Dendritic cell treated with granulocyte-macrophage colony-stimulating factor and Interleukin-4, amounts not matched to agents 40 ng/mL and 50 ng/mL, for 4 days (primary cell): Measurements from ENCODE around the gene TUBA3D.
"Not testable (repeated sequence)": the region's sequence is repeated elsewhere in the genome, so short reads cannot be mapped to it uniquely, and the experiment has no call there.

Experiments used
- H3K27ac Mint-ChIP-seq: one replicate; pipeline ENCODE4 v1.8.0; 2022; ENCODE audit warnings: mild to moderate bottlenecking, mixed read lengths
- H3K27me3 Mint-ChIP-seq: one replicate; pipeline ENCODE4 v1.8.0; 2022; ENCODE audit warnings: mild to moderate bottlenecking, mixed read lengths
- H3K36me3 Mint-ChIP-seq: one replicate; pipeline ENCODE4 v1.8.0; 2022; ENCODE audit warnings: low read depth, mixed read lengths
- H3K4me1 Mint-ChIP-seq: one replicate; pipeline ENCODE4 v1.8.0; 2022; ENCODE audit warnings: low read depth, mixed read lengths
- H3K4me3 Mint-ChIP-seq: one replicate; pipeline ENCODE4 v1.8.0; 2022; ENCODE audit warnings: mild to moderate bottlenecking, moderate library complexity, mixed read lengths
- H3K9me3 Mint-ChIP-seq: one replicate; pipeline ENCODE4 v1.8.0; 2022; ENCODE audit warnings: mixed read lengths
- intact Hi-C: fragments of 100-400 bp; cut with micrococcal nuclease; formaldehyde crosslinking; loops from one replicate; pipeline ENCODE4 v1.15.0; 2022

Gene TUBA3D

DNA sequence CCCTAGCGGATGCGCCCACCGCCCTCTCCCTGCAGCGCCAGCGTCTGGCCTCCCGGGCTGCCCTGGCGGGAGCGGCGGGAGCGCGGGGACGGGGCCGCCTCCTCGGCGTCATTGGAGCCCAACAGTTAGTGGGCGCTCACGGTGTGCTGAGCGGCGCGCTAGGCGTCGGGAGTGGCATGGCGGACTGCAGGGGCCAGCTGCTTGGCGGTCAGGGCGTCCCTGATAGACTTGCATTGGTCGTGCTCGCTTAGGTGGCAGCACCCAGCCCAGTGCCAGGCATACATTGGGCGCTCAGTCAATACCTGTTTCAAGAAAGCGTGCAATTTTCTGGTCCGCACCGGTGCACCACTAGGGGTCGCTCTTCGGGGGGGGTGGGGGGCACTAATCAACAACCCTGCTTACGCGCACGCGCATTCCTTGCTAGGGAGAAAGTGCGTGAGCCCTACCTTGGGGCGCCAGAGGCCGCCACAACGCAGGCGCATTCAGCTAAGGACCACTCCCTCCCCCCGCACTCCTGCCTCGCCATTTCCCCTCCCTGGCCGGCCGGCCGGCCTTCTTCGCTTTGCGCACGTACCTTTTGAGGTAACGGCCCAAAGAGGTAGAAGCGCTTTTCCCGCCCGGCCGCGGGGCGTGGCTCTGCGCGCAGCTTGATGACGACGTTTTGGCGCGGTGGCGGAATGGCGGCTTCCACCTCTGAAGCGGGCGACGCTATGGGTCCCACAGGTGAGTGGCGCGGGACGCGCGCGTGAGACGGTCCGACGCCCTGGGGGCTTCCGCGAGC, 16.7 kb downstream of the TUBA3D start:
- no peaks in the 10 kb centered on the region for H3K27me3 Mint-ChIP-seq
- H3K9me3 Mint-ChIP-seq = no peaks in the 10 kb centered on the region
- intact Hi-C loops = loop anchor here (2.0 to 10.0 kb wide), 2 partner anchors 192 to 386 kb away; no protein-coding TSS in a partner anchor
- peaks cover 41% of the 10 kb centered on the region for H3K4me1 Mint-ChIP-seq
- H3K27ac Mint-ChIP-seq = peak overlapping the region; percentile 96
- peak overlapping the region; percentile 98 for H3K4me3 Mint-ChIP-seq
- peaks cover 13% of the 10 kb centered on the region for H3K36me3 Mint-ChIP-seq

DNA sequence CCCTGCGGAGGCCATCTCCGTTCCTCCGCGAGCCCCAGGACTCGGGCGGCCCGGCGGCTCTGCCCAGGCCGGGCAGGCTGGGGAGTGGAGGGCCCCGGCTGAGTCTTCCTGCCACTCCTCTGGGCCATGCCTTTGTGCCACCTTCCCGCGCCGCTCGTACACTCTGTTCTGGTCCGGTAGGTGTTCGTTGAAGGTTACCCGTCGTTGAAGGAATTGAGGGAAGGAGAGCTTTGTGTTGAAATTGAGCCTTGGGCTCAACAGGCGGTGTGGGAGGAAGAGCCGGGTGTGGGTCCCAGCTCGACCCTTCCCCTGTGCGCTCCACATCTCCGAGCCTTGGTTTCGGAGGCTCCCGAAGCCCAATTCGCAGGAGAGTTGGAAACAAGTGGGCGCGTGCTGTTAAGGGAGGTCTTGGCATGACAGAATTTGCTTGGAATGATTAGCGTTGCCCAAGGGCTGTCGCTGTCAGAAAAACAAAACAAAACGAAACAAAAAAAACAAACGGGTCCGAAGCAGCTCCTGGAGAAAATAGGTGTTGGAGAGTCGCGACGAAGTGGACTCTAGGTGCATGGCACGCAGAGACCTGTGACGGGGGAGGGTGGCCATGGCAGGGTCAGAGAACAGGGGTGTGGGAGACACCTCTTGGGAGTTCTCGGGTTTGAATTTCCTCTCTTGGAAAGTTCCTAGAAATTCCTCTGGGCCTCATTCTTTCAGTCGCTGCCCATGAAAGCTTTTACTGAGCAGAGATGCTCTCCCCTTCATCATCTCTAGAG, 17.5 kb downstream of the TUBA3D start:
- intact Hi-C loops = loop anchor here (2.0 to 10.0 kb wide), 2 partner anchors 191 to 387 kb away; no protein-coding TSS in a partner anchor
- Mint-ChIP-seq H3K9me3 (no peaks in the 10 kb centered on the region), H3K4me1 (peaks cover 47% of the 10 kb centered on the region), H3K27me3 (no peaks in the 10 kb centered on the region), H3K36me3 (peaks cover 21% of the 10 kb centered on the region), H3K27ac (peak overlapping the region; percentile 96), H3K4me3 (peak overlapping the region; percentile 98)

DNA sequence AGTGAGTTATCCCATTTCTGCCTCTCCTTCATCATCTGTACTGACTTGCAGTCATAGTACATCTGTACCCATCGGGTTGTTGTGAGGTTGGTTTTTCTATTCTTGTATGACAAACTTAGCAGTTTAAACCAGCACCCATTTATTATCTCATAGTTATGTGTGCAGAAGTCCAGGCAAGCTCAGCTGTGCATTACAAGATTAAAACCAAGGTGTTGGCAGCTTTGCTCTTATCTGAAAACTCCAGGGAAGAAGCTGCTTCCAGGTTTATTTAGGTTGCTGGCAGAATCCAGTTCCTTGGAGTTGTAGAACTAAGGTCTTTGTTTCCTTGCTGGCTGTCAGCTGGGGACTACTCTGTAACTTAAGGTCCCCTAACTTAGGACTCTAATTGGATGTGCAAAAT, 19.6 kb downstream of the TUBA3D start:
- Mint-ChIP-seq H3K4me1 (peaks cover 45% of the 10 kb centered on the region), H3K36me3 (peaks cover 42% of the 10 kb centered on the region)
- intact Hi-C loops = loop anchor here (10.0 kb wide), 1 partner anchor 189 kb away; no protein-coding TSS in a partner anchor
- H3K9me3 Mint-ChIP-seq, H3K27me3 Mint-ChIP-seq, H3K27ac Mint-ChIP-seq, H3K4me3 Mint-ChIP-seq: not testable (repeated sequence)

DNA sequence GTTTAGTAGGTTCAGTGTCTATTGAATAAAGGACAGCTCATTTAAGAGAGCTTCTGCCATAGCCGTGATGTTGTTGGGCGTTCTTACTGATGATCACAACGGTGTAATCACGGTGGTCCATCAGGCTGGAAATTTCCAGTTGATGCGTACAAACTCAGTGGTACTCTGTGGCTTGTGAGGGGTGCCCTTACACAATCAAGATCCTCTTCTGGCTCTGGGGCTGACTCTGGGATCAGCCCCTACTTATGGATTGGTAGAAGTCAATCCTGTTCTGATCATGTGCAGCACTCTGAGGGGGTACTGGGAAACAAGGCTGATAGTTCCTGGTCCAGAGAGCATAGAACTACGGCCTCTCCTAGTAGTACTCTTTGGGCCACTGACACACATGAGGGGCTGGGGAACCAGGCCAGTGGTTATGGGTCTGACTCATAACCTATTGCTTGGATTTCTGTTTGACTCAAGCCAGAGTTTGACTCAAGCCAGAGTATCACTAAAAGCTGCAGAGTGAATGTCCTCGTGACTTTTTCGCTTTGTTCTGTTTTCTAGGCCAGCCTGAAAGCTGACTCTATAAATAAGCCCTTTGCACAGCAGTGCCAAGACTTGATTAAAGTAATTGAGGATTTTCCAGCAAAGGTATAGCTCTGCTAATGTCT, 22.5 kb downstream of the TUBA3D start:
- H3K27ac Mint-ChIP-seq, H3K9me3 Mint-ChIP-seq, H3K4me3 Mint-ChIP-seq, H3K27me3 Mint-ChIP-seq: not testable (repeated sequence)
- peaks cover 62% of the 10 kb centered on the region for H3K36me3 Mint-ChIP-seq
- H3K4me1 Mint-ChIP-seq = peaks cover 30% of the 10 kb centered on the region
- intact Hi-C loops = loop anchor here (10.0 kb wide), 1 partner anchor 186 kb away; no protein-coding TSS in a partner anchor

DNA sequence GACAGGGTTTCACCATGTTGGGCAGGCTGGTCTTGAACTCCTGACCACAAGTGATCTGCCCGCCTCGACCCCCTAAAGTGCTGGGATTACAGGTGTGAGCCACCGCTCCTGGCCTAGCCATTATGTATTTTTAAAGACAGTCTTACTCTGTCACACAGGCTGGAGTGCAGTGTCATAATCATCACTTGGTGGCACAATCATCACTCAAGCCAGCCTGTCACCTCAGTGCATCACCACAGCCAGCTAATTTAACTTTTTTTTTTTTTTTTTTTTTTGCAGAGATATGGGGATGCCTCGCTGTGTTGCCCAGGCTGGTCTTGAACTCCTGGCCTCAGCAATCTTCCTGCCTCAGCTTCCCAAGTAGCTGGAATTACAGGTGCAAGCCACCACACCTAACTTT, 27.7 kb downstream of the TUBA3D start:
- H3K4me3 Mint-ChIP-seq, intact Hi-C loops: not testable (repeated sequence)
- H3K36me3 Mint-ChIP-seq = peaks cover 100% of the 10 kb centered on the region

DNA sequence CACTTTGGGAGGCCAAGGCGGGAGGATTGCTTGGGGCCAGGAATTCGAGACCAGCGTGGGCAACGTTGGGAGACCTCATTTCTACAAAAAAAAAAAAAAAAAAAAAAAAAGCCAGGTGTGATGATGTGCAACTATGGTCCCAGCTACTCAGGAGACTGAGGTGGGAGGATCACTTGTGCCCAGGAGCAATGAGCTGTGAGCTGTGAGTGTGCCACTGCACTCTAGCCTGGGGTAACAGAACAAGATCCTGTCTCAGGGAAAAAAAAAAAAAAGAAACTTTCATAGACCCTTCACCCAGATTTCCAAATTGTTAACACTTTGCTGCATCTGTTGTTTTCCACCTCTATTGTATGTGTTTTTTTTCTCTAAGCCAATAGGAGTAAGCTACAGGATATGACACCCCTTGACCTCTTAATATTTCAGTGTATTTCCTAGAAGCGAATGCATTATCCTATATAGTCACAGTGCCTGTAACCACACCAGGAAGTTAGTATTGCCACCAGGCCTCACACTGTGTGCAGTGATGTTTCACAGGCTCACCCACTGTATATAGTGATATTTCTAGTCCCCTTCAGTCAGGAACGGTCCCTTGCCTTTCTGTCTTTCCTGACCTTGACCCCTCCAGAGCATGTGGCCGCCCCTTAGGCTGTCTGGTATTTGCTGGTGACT, 28.3 kb downstream of the TUBA3D start:
- H3K4me3 Mint-ChIP-seq, H3K4me1 Mint-ChIP-seq, H3K27me3 Mint-ChIP-seq, intact Hi-C loops, H3K9me3 Mint-ChIP-seq, H3K27ac Mint-ChIP-seq: not testable (repeated sequence)
- peaks cover 100% of the 10 kb centered on the region for H3K36me3 Mint-ChIP-seq

More for the DNA sequence above, 27.7 kb downstream of the TUBA3D start:
- not testable (repeated sequence) for H3K27ac Mint-ChIP-seq, H3K27me3 Mint-ChIP-seq, H3K9me3 Mint-ChIP-seq, H3K4me1 Mint-ChIP-seq

DNA sequence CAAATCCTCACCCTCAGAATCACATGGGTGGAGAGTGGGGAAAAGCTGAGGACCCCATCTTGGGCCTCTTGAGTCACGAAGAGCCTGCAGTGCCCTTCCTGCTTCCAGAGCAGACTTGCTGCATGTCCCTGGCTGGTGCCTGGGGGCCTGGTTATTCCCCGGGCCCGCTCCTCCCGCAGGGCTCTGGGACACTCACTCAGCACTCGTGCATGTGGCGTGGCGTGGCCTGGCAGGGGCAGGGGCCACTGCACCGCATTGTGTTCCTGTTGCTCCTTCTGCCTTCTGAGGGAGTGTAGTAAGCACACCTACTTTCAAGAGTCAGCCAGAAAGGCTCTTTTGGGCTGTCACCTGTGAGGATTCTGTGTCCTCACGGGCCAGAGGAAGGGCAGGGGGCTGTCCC, 33.7 kb downstream of the TUBA3D start:
- H3K27ac Mint-ChIP-seq = no peak overlapping the region
- intact Hi-C loops = no loop called here
- peaks cover 9% of the 10 kb centered on the region for H3K4me1 Mint-ChIP-seq
- H3K9me3 Mint-ChIP-seq = no peaks in the 10 kb centered on the region
- H3K27me3 Mint-ChIP-seq = no peaks in the 10 kb centered on the region
- no peak overlapping the region for H3K4me3 Mint-ChIP-seq
- peaks cover 100% of the 10 kb centered on the region for H3K36me3 Mint-ChIP-seq

DNA sequence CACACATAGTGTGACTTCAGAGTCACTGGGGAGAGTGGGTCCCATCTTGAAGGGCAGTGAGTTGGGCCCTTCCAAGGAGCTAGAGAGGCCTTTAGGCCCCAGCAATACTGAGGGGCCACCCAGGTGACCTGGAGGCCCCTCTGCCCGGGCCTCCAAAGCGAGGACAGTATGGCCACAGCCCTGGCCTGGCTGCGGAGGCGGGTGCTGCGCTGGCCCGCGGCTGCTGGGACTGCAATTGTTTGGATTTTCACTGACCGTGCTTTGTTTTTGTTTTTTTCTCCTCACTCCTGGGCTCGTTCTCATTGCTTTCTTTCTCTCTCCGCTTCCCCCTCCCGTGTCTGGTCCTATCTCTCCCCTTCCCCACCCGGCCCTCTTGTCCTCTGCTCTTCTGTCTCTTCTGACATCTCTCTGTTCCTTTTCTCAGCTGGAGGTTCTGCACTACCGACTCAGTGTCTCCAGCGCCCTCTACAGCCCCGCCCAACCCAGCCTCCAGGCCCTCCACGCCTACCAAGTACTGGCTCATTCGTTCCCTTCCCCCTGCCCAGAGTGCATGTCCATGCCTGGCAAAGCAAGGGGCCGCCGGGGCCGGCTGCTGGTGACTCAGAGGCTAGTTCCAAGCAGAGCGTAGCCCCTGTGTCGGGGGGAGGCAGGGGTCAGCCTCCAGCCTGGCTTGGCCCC, 35.5 kb downstream of the TUBA3D start:
- H3K4me1 Mint-ChIP-seq, H3K4me3 Mint-ChIP-seq, H3K9me3 Mint-ChIP-seq, H3K27me3 Mint-ChIP-seq, intact Hi-C loops, H3K27ac Mint-ChIP-seq: not testable (repeated sequence)
- H3K36me3 Mint-ChIP-seq = peaks cover 100% of the 10 kb centered on the region

DNA sequence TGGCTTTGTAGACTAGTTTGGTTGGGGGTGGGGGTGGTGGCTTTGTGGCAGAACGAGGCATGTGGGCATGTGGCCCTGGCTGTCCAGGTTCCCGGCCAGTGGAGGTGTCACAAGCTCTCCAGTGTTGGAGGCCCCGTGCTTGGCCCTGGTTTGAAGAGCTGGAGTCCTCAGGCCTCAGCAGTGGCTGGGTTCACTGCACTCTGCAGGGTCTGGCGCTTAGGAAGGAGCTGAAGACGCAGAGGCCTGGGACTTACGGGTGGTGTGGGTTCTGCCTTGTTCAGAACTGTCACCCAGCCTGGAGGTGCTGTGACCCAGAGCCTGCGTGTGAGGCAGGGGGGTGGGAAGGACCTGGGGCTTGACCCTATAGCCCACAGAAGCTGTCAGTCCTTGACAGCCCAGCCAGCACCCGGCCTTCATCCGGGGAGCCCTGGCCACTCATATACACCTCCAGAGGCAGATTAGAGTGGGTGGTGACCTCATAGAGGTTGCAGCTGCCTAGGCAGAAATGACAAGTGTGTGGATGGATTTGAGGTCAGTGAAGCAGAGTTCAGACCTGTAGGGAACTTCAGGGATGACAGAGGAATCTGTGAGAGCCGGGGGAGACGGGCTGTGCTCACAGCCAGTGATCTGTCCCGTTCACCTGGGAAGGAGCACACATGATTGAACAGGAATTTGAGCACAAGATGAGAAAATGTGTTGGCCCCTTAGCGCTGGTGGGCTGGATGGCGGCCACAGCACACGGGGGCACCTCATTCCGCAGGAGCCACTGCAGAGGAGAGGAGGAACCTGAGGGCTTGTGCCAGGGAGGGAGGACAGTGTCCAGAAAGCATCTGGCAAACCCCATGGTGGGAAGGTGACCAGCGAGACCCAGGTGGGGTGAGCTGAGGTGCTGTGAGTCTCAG, 36.3 kb downstream of the TUBA3D start:
- intact Hi-C loops, H3K27me3 Mint-ChIP-seq, H3K4me3 Mint-ChIP-seq, H3K4me1 Mint-ChIP-seq, H3K9me3 Mint-ChIP-seq: not testable (repeated sequence)
- peak overlapping the region; percentile 35 for H3K27ac Mint-ChIP-seq
- peaks cover 100% of the 10 kb centered on the region for H3K36me3 Mint-ChIP-seq

DNA sequence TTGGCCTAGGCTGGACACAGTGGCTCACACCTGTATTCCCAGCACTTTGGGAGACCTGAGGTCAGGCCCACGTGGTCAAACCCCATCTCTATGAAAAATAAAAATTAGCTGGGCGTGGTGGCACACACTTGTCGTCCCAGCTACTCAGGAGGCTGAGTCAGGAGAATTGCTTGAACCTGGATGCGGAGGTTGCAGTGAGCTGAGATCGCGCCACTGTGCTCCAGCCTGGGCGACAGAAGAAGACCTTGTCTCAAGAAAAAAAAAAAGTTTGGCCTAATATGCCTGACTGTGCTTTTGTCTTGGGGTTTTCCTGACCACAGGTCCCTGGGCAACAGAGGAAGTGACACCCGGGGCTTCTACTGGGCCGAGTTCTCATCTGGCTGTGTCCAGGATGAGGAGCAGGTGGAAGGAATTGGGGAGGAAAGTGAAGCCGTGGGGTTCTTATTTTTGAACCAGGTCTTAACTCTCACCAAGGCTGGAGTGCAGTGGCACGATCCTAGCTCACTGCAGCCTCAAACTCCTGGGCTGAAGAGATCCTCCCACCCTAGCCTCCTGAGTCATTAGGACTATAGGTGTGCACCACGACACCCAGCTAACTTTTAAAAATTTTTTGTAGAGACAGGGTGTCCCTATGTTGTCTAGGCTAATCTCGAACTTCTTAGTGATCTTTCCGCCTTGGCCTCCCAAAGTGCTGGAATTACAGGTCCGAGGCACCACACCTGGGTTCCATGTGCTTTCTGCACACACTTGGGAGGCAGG, 38.7 kb downstream of the TUBA3D start:
- H3K4me1 Mint-ChIP-seq, H3K4me3 Mint-ChIP-seq, intact Hi-C loops: not testable (repeated sequence)

DNA sequence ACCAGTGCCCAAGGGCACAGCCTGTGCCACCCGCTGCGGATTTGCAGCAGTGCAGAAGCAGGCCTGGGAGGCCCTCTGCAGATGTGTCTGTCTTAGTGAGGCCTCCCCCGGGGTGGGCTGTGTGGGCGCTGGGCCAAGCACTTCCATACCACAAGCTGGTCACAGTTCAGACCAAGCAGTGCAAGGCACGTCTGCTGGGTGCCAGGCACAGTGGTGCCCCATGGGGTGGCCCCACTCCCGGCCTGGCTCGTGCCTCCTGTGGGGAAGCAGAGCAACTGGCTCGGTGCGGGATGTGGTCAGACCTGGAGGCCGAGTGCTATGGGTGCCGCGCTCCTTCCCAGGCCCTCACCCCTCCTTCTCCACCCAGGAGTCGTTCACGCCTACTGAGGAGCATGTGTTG, 39.3 kb downstream of the TUBA3D start:
- H3K9me3 Mint-ChIP-seq, H3K27me3 Mint-ChIP-seq, H3K4me1 Mint-ChIP-seq, H3K27ac Mint-ChIP-seq, intact Hi-C loops, H3K4me3 Mint-ChIP-seq: not testable (repeated sequence)
- H3K36me3 Mint-ChIP-seq = peaks cover 100% of the 10 kb centered on the region

More for the DNA sequence above, 38.7 kb downstream of the TUBA3D start:
- not testable (repeated sequence) for H3K9me3 Mint-ChIP-seq, H3K27me3 Mint-ChIP-seq, H3K27ac Mint-ChIP-seq
- peaks cover 100% of the 10 kb centered on the region for H3K36me3 Mint-ChIP-seq

DNA sequence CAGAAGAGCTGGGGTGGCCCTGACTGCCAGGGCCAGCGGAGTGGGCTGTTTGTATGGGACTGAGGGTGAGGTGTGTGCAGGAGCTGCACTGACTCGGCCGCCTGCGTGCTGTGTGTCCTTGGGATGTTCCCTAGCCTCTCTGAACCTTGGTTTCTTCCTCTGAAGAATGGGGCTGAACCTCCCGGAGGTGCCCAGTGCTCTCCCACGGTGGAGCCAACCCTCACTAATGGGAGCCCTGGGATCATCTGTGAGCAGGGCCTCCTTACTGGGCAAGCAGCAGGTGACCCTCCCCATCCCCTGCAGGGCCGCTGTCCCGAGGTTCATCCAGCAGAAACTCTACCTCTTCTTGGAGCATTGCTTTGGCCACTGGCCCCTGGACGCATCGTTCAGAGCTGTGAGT, 40.1 kb downstream of the TUBA3D start:
- Mint-ChIP-seq H3K9me3 (no peaks in the 10 kb centered on the region), H3K4me3 (no peak overlapping the region), H3K27ac (no peak overlapping the region), H3K36me3 (peaks cover 99% of the 10 kb centered on the region), H3K27me3 (no peaks in the 10 kb centered on the region), H3K4me1 (peaks cover 10% of the 10 kb centered on the region)
- intact Hi-C loops = no loop called here
